HepG2 (cell line): ENCODE results near the gene CSF3R. TPM values are rescaled to one million over a fixed set of nuclear protein-coding genes. Genes with fewer than 3 reads are reported as not detected.

Experiments
- ATAC-seq: fragments of 200-7000 bp; cut with Tn5 transposase; 3 replicates; pipeline ENCODE4 v1.9.1; 2020; ENCODE audit warnings: mild to moderate bottlenecking, moderate library complexity
- BruUV-seq: library from RNA; stranded (reverse); fragments of 400-500 nt; replicated peaks from 2 replicates; lab custom pipeline; 2021; lab: Mats Ljungman, UMichigan
- CTCF ChIA-PET: fragments of 300-600 bp; formaldehyde crosslinking; extraction: SDS; loops from one replicate; lab custom pipeline; 2021; ENCODE audit warnings: low total read pairs, inconsistent platforms, low intra/inter-chr PET ratio; lab: Yijun Ruan, JAX
- POLR2A ChIA-PET: fragments of 350-600 bp; sonication (Branson Sonifier 250); formaldehyde crosslinking; loops from one replicate; lab custom pipeline; 2020; ENCODE audit warnings: antibody characterized with exemption, inconsistent platforms; lab: Yijun Ruan, JAX
- DNase-seq: peaks from one replicate; pipeline ENCODE4 v3.0.0-alpha.2; 2015; ENCODE audit warnings: low spot score
- FAIRE-seq: peaks from 3 replicates; lab custom pipeline; 2011; peaks lifted over from hg19 to GRCh38; lab: Jason Lieb, UNC
- H2AFZ ChIP-seq: one replicate; pipeline ENCODE4 v1.6.1; 2011; ENCODE audit warnings: low read length, inconsistent platforms
- H3K27ac ChIP-seq: fragments of 300-600 bp; 3 replicates; pipeline ENCODE4 v1.8.0; 2011; ENCODE audit warnings: mixed run types, mild to moderate bottlenecking, mixed read lengths, low read length, inconsistent platforms; ENCODE audit not compliant: insufficient read depth; ENCODE audit errors: extremely low read length
- H3K27me3 ChIP-seq, 2 experiments: fragments of 200-600 bp in 1 of 2; 2 replicates in 1 of 2; 3 replicates in 1 of 2; pipeline versions ENCODE4 v1.6.0 to v1.8.0; 2011; ENCODE audit warnings: low read length in 2 of 2, mild to moderate bottlenecking in 2 of 2, moderate library complexity in 2 of 2, inconsistent platforms in 1 of 2; ENCODE audit not compliant: insufficient read depth in 2 of 2, control insufficient read depth in 1 of 2
- H3K36me3 ChIP-seq, 2 experiments: fragments of 200-600 bp in 1 of 2; replicated peaks in 1 of 2; 2 replicates in 1 of 2; 3 replicates in 1 of 2; pipeline versions ENCODE4 v1.5.1 to v1.8.0; 2011; ENCODE audit warnings: low read length in 2 of 2, inconsistent platforms in 1 of 2; ENCODE audit not compliant: insufficient read depth in 2 of 2, control insufficient read depth in 1 of 2
- H3K4me1 ChIP-seq: 2 replicates; pipeline ENCODE4 v1.5.1; 2012; ENCODE audit warnings: low read length, inconsistent platforms; ENCODE audit not compliant: insufficient read depth
- H3K4me2 ChIP-seq: 2 replicates; pipeline ENCODE4 v1.6.0; 2011; ENCODE audit warnings: low read depth, low read length, inconsistent platforms
- H3K4me3 ChIP-seq, 3 experiments: fragments of 200-600 bp in 1 of 3; sonication (generic), shearing (Covaris generic) in 1 of 3; replicated peaks in 1 of 3; 2 replicates each; pipeline ENCODE4 v1.5.1; 2011 to 2016; ENCODE audit warnings: low read length in 3 of 3, inconsistent platforms in 2 of 3, low read depth in 2 of 3, mild to moderate bottlenecking in 2 of 3, control low read depth in 1 of 3, mixed read lengths in 1 of 3; ENCODE audit not compliant: insufficient read depth in 1 of 3
- H3K79me2 ChIP-seq: one replicate; pipeline ENCODE4 v1.6.1; 2011; ENCODE audit warnings: low read length, inconsistent platforms; ENCODE audit not compliant: insufficient read depth
- H3K9ac ChIP-seq: 2 replicates; pipeline ENCODE4 v1.6.0; 2011; ENCODE audit warnings: mild to moderate bottlenecking, low read depth, low read length, inconsistent platforms; ENCODE audit not compliant: insufficient read depth
- H3K9me3 ChIP-seq: 2 replicates; pipeline ENCODE4 v1.5.1; 2012; ENCODE audit warnings: mild to moderate bottlenecking, low read length
- H4K20me1 ChIP-seq: 2 replicates; pipeline ENCODE4 v1.6.0; 2011; ENCODE audit warnings: inconsistent platforms, mild to moderate bottlenecking, low read length, moderate library complexity; ENCODE audit not compliant: insufficient read depth
- BHLHE40 ChIP-seq: IDR thresholded peaks from 2 replicates; pipeline ENCODE4 v1.6.1; 2011; ENCODE audit warnings: low read length, improper control_type of control experiment
- CREB1 ChIP-seq, 2 experiments: fragments of 450-650 bp in 1 of 2; IDR thresholded peaks; 2 replicates each; pipeline ENCODE4 v1.6.1; 2016 to 2017; ENCODE audit warnings: control low read depth in 1 of 2, mild to moderate bottlenecking in 1 of 2, missing compliant biosample characterization in 1 of 2, missing genetic modification characterization in 1 of 2
- FIP1L1 ChIP-seq: fragments of 200-400 bp; formaldehyde crosslinking; IDR thresholded peaks from 2 replicates; pipeline ENCODE4 v1.6.1; 2018; ENCODE audit warnings: low read depth, mild to moderate bottlenecking, low read length, moderate library complexity, borderline replicate concordance; ENCODE audit not compliant: insufficient read depth
- FOXJ3 ChIP-seq: sonication (generic); formaldehyde crosslinking; IDR thresholded peaks from 2 replicates; pipeline ENCODE4 v1.4.0; 2020; ENCODE audit warnings: missing genetic modification reagents, mild to moderate bottlenecking, borderline replicate concordance
- JUN ChIP-seq: sonication (generic); formaldehyde crosslinking; IDR thresholded peaks from 2 replicates; pipeline ENCODE4 v1.4.0; 2020; ENCODE audit warnings: mild to moderate bottlenecking, missing genetic modification reagents
- MED1 ChIP-seq: sonication (generic); formaldehyde crosslinking; IDR thresholded peaks from 2 replicates; pipeline ENCODE4 v1.4.0; 2020; ENCODE audit warnings: missing genetic modification reagents
- SKI ChIP-seq: fragments of 450-650 bp; IDR thresholded peaks from one replicate; pipeline ENCODE4 v1.6.1; 2018; ENCODE audit warnings: mild to moderate bottlenecking; ENCODE audit not compliant: partially characterized antibody
- ZNF44 ChIP-seq: sonication (generic); formaldehyde crosslinking; IDR thresholded peaks from 2 replicates; pipeline ENCODE4 v1.5.1; 2020; ENCODE audit warnings: mild to moderate bottlenecking, missing genetic modification reagents
- WGBS: methylation state at CpG from one replicate; pipeline ENCODE4 v1.1.6; 2017; ENCODE audit warnings: low lambda C conversion rate; 5-methylcytosine and 5-hydroxymethylcytosine counted together
- in situ Hi-C: cut with HindIII; loops from 2 replicates; pipeline ENCODE4 v1.10.0; 2017; ENCODE audit warnings: low pct_unique_long_range_greater_than_20kb; ENCODE audit not compliant: extremely low pct_ligation_motif_present
- intact Hi-C: fragments of 100-400 bp; cut with micrococcal nuclease; formaldehyde crosslinking; loops from one replicate; pipeline ENCODE4 v1.10.0; 2022; ENCODE audit not compliant: unreplicated experiment
- polyA plus RNA-seq, 8 experiments: library from polyadenylated mRNA; depleted of rRNA in 3 of 8; stranded (reverse) in 7 of 8; unstranded in 1 of 8; fragments of >200 nt; fragmentation: Illumina TruSeq in 4 of 8; extraction: Trizol in 4 of 8; gene quantifications; 2 replicates each; pipeline versions ENCODE4 v1.2.1 to v1.2.3, GENCODE V29; 2011 to 2016; ENCODE audit warnings: low read depth in 4 of 8, missing spikeins in 1 of 8, mixed read lengths in 1 of 8; ENCODE audit not compliant: insufficient read depth in 1 of 8
- total RNA-seq, 5 experiments: library from RNA; depleted of rRNA; stranded (reverse); fragments of >200 nt; fragmentation: Illumina TruSeq; extraction: Trizol; gene quantifications; 2 replicates each; pipeline ENCODE4 v1.2.3, GENCODE V29; 2016; ENCODE audit warnings: low read depth in 1 of 5
- TF ChIP-seq, protein P1 (sequence below): fragments of 450-650 bp; IDR thresholded peaks from 2 replicates; pipeline ENCODE4 v1.6.1; 2016

CSF3R gene
- total and polyA plus RNA-seq, 2 of the 13 experiments (the other 11 are each of a cell fraction or from before 2014, with no cell fraction given): 11.9 to 28.8 TPM

DNA sequence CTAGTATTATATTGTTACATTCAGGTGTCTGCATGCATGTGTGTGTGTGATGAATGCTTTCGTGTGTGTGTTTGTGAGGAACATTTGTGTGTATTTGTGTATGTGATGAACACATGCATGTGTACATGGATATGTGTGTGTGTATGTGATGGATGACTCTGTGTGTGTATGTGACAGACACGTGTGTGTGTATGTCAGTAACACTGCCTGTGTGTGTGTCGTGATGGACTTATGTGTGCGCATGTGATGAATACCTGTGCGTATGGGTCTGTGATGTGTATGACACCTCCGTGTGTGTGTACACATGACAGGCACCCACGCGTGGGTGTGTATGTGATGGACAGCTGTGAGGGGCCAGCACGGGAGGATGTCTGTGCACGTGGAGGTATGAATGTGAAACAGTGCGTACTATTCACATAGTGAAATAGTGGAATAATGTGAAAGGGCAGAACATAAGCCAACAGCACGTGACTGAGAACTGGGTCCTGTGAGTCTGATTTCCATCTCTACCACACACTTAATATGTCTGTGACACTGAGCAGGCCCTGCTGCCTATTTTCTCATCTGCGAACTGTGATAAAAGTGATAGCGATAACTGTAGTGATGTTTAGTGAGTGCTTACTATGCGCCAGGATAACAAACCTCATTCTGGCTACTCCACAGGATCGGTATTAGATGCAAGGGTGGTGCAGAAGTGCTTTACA lies 41.8 kb upstream of the CSF3R start:
- Histone ChIP-seq H3K4me3 (no peak overlapping the region), H3K79me2 (no peaks in the 10 kb centered on the region), H2AFZ (no peak overlapping the region), H3K9ac (no peak overlapping the region), H3K9me3 (no peaks in the 10 kb centered on the region), H3K27me3 (peaks cover 0 to 12% of the 10 kb centered on the region in 2 experiments; a peak in 3 of 5 replicates), H3K4me2 (no peak overlapping the region), H3K36me3 (no peaks in the 10 kb centered on the region), H3K27ac (no peak overlapping the region), H4K20me1 (no peaks in the 10 kb centered on the region), H3K4me1 (no peaks in the 10 kb centered on the region)
- DNase-seq (no peak), ATAC-seq (no peak), FAIRE-seq (no peak)
- BruUV-seq: no TSS peak
- in situ Hi-C loops: no loop called here
- WGBS: 46% methylated on average over 16 of the region's 16 CpGs
- intact Hi-C loops: no loop called here
- CTCF ChIA-PET: no interaction called here
- peak; percentile 15; the same call in 1 of the 2 replicates for TF ChIP-seq CREB1 (IDR thresholded peaks at IDR 0.05)
- TF ChIP-seq CREB1 (CRISPR knock-in tag; IDR thresholded peaks at IDR 0.05): no peak
- no peak for TF ChIP-seq FIP1L1
- TF ChIP-seq ZNF44 (CRISPR knock-in tag): no peak
- no peak for TF ChIP-seq FOXJ3
- TF ChIP-seq JUN (CRISPR knock-in tag): no peak
- TF ChIP-seq, protein P1, sequence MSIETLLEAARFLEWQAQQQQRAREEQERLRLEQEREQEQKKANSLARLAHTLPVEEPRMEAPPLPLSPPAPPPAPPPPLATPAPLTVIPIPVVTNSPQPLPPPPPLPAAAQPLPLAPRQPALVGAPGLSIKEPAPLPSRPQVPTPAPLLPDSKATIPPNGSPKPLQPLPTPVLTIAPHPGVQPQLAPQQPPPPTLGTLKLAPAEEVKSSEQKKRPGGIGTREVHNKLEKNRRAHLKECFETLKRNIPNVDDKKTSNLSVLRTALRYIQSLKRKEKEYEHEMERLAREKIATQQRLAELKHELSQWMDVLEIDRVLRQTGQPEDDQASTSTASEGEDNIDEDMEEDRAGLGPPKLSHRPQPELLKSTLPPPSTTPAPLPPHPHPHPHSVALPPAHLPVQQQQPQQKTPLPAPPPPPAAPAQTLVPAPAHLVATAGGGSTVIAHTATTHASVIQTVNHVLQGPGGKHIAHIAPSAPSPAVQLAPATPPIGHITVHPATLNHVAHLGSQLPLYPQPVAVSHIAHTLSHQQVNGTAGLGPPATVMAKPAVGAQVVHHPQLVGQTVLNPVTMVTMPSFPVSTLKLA: peak; percentile 62
- TF ChIP-seq SKI: no peak
- TF ChIP-seq BHLHE40: no peak
- no peak for TF ChIP-seq MED1 (CRISPR knock-in tag)
- POLR2A ChIA-PET: no interaction called here
